ENCODE measurements around the gene SFMBT1. TPM values are rescaled to one million over a fixed set of nuclear protein-coding genes. Genes with fewer than 3 reads are reported as not detected.

Gene SFMBT1
- total RNA-seq, 4 donors from 2014 or later = 3.3 to 37.9 (median 15.1) TPM

GRCh38 chr3:52986049-52986448 lies 59.8 kb downstream of the SFMBT1 start:
- H3K27me3 ChIP-seq = no peaks in the 10 kb centered on the region
- no peak for TF ChIP-seq POLR2A (IDR thresholded peaks at IDR 0.05)
- no peak for TF ChIP-seq CTCF (IDR thresholded peaks at IDR 0.05)
- no peak overlapping the region for H3K27ac ChIP-seq
- no peaks in the 10 kb centered on the region for H3K4me1 ChIP-seq
- no peaks in the 10 kb centered on the region for H3K9me3 ChIP-seq
- intact Hi-C loops (cut with DNase I; ENCODE audit: low total_unique reads) = no loop called here
- no peaks in the 10 kb centered on the region for H3K36me3 ChIP-seq
- no peak for DNase-seq
- no peak overlapping the region for H3K4me3 ChIP-seq

- DNase-seq = no peak
- TF ChIP-seq CTCF (IDR thresholded peaks at IDR 0.05) (no peak), POLR2A (IDR thresholded peaks at IDR 0.05) (no peak)
- H3K4me1 ChIP-seq = no peaks in the 10 kb centered on the region
These were observed 62.0 kb downstream of the SFMBT1 start for GRCh38 chr3:52983828-52984227.

DNA sequence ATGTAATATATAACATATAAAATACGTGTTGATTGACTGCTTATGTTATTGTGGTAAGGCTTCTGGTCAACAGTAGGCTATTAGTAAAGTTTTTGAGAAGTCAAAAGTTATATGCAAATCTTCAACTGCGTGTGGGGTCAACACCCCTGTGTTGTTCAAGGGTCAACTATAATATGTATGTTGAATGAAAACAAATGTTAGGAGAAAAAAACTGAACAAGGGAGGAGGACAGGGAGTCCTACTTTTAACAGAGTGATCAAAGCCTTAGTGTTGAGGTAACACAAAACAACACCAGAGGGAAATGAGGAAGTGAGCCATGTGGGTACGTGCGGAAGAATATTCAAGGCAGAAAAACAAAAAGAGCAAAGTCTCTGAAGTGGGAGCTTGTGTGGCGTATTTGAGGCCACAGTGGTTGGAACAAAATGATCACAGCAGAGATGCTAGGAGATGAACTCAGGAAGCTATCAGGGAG lies 62.5 kb downstream of the SFMBT1 start:
- H3K27ac ChIP-seq = no peak overlapping the region
- intact Hi-C loops (cut with DNase I; ENCODE audit: low total_unique reads) = no loop called here

More at GRCh38 chr3:52983828-52984227, 62.0 kb downstream of the SFMBT1 start:
- Histone ChIP-seq H3K9me3 (no peaks in the 10 kb centered on the region), H3K4me3 (no peak overlapping the region), H3K27ac (no peak overlapping the region), H3K27me3 (no peaks in the 10 kb centered on the region), H3K36me3 (no peaks in the 10 kb centered on the region)
- intact Hi-C loops (cut with DNase I; ENCODE audit: low total_unique reads) = no loop called here

GRCh38 chr3:52982839-52983238 lies 63.0 kb downstream of the SFMBT1 start:
- no peak for DNase-seq
- intact Hi-C loops (cut with DNase I; ENCODE audit: low total_unique reads) = no loop called here

More for the DNA sequence above, 62.5 kb downstream of the SFMBT1 start:
- Histone ChIP-seq H3K36me3 (no peaks in the 10 kb centered on the region), H3K27me3 (no peaks in the 10 kb centered on the region), H3K9me3 (no peaks in the 10 kb centered on the region), H3K4me1 (no peaks in the 10 kb centered on the region), H3K4me3 (no peak overlapping the region)
- TF ChIP-seq CTCF (IDR thresholded peaks at IDR 0.05) = no peak
- no peak for TF ChIP-seq POLR2A (IDR thresholded peaks at IDR 0.05)
- DNase-seq = no peak

More at GRCh38 chr3:52982839-52983238, 63.0 kb downstream of the SFMBT1 start:
- Histone ChIP-seq H3K4me3 (no peak overlapping the region), H3K9me3 (no peaks in the 10 kb centered on the region), H3K27me3 (no peaks in the 10 kb centered on the region), H3K4me1 (no peaks in the 10 kb centered on the region), H3K27ac (no peak overlapping the region), H3K36me3 (no peaks in the 10 kb centered on the region)
- no peak for TF ChIP-seq CTCF (IDR thresholded peaks at IDR 0.05)
- TF ChIP-seq POLR2A (IDR thresholded peaks at IDR 0.05) = no peak
